Stimulated activated CD4-positive, alpha-beta T cell treated with anti-CD3 and anti-CD28 coated beads, Interleukin-1b, Interleukin-23, amount 100 ng/mL, for 4 hours (primary cell): Measurements from ENCODE around the gene PIAS1.
"Not testable (repeated sequence)": the region's sequence is repeated elsewhere in the genome, so short reads cannot be mapped to it uniquely, and the experiment has no call there.

ENCODE experiments used
- DNase-seq, 2 donors: peaks; one replicate each; pipeline ENCODE4 v3.0.0-alpha.2; 2020; ENCODE audit warnings: low read depth in 2 of 2

The PIAS1 gene

DNA sequence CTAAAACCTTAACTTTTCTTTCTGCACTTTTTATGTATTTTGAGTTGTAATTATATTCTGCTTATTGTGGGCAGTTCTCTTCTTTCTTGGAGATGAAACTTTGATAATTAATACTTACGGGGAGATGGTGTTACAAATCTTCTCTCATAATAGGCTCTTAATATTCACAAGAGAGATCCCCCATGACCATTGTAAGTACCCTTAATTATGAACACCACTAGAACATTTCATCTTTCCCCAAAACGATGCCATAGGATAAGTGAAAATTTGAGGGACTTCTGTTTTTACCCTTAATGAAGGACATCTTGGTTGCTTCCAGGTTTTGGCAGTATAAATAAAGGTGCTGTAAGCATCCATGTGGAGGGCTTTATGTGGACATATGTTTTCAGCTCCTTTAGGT lies 60.7 kb downstream of the PIAS1 start:
- DNase-seq: no peak

DNA sequence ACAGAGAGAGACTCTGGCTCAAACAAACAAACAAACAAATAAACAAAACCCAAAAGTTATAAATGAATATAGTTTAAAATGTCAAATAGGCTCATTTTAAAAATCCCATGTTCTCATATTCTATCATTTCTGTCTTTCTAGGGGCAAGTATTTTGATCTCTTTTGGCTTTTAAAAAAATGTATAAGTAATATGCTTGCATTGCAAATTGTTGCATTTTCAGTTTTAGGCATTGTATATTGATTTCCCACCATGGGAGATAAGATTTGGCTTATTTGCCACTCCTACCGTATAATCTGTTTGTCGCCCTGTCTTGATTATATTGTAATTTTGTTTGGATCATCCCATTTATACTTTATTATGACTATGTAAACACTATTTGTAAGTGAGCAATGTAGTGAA lies 70.6 kb downstream of the PIAS1 start:
- DNase-seq: no peak

DNA sequence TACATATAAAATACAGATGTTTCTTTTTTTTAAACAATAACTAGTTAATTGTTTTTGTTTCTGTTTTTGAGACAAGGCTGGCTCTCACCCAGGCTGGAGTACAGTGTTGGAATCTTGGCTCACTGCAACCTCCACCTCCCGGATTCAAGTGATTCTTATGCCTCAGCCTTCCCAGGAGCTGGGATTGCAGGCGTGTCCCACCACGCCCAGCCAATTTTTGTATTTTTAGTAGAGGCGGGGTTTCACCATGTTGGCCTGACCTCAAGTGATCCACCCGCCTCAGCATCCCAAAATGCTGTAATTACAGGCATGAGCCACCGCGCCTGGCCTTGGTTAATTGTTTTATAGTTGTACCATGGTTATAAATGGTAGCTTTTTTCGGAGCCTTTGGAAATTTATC lies 72.3 kb downstream of the PIAS1 start:
- DNase-seq: no peak

DNA sequence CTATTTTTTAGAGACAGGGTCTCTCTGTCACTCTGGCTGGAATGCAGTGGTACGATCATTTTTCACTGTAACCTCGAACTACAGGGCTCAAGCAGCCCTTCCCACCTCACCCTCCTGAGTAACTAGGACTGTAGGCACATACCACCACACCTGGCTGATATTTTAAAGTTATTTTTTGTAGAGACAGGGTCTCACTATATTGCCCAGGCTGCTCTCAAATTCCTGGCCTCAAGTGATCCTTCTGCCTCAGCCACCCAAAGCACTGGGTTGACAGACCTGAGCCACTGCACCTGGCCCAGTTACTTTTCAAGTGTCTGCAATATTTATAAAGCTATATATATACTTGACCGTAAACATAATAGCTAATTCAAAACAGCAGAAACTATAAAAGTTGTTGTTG lies 75.0 kb downstream of the PIAS1 start:
- DNase-seq: no peak

DNA sequence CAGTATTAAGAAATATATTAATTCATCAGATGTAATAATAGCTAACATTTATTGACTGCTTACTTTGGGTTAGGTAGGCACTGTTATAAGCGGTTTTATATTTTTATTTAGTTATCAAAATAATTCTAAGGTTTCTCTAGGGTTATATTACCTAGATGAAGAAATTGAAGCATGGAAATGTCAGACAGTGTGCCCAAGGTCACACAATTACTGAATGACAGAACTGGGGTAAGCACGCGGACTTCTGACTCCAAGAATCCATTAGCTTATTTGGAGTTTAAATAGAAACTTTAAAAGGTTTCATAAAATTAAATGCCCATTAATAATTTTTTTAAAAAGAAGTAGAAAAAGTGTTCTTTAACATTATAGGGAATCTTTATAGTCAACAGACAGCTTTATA lies 76.7 kb downstream of the PIAS1 start:
- no peak for DNase-seq

DNA sequence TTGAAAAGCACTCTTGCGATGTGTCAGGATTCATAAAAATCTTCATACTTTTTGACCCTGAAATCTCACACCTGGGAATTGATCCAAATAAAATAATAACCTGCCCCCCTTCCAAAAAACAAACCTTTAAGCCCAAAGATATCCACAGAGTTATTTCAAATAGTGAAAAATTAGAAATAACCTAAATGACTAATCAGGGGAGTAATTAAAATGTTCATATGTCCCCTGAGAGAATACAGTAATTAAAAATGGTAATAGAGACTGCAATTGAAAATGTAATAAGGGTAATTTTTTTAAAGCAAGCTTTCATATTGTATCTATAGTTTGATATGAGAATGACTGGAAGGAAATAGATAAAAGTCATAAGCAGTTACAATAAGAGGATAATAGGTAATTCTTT lies 83.0 kb downstream of the PIAS1 start:
- no peak for DNase-seq

DNA sequence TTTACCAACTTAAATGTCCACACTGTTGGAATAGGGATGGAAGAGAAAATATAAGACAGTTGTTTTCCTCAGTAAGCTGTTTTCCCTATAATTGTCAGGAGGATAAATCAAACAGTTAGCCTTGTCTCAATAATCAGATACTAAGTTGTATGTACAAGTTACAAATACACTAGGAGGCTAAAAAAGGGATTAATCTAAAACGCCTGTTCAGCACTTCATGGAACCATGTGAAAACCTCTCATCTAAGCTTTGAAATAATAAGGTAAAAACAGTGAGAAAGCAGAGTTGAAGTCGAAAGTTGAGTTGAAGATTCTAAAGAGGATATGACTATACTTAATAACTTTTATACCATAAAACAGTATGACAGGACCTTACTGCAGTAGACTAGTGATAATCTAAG lies 89.0 kb downstream of the PIAS1 start:
- DNase-seq: no peak

DNA sequence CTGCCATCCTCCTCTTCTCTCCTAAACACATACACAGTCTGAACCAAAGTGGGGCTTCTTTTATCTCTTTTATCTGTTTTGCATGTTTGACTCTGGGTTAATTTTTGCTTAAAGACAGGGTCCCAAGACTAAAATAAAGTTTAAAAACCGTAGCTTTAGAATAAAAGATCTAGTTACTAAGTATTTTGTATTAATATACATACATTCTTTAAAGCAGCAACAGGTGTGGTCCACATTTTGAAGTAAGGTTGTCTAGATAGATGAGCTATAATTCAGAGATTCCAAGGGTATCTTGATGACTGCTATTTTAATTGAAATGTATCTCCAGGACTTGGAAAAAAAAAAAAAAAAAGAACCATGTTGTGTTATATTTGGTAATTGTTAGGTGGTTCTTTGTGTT lies 89.7 kb downstream of the PIAS1 start:
- DNase-seq: no peak

DNA sequence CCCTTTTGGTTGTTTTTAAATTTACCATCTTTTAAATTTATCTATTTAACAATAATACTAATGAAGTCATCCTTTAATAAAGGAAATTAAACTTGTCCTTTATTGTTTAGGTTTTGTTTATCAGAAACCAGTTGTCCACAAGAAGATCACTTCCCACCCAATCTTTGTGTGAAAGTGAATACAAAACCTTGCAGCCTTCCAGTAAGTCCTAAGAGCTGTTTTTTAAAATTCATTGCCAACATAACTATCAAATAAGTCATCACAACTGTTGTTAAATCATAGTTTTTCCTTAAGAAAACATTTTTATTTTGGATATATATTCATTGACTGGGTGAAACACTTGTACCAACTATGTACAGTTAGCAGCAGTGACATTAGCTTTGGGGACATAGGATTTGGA lies 91.6 kb downstream of the PIAS1 start:
- no peak for DNase-seq

DNA sequence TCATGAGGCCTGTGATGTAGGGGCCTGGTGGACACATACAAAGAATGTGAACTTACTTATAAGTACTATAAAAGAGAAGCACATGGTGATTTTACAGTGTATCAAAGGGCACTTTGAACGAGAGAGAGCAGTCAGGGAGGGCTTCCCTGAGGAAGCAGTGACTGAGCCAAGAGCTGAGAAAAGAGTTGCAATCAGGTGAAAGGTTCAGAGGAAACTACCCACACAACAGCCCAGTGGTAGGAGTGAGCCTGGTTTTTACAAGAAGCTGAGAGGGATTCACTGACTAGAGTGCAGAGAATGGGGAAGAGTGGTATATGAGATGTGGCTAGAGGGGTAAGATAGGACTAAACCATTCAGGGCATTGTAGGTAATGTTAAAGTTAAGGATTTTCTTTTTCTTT lies 93.9 kb downstream of the PIAS1 start:
- DNase-seq: no peak

DNA sequence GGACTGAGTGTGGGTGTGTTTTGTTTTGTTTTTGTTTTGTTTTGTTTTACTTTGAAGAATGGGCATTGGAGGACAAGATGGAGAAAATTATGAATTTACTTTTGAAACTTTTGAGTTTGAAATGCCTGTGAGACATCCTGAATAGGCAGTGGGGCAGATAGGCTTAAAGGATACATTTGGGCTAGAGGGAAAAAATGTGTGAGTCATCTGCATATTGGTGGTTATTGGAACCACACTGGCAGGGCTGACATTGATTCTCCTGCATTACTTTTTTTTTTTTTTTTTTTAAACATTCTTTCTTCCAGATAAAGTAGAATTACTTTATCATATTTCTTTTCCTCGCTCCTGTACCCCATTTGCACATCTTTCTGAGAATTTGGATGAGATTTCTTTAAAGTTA lies 94.9 kb downstream of the PIAS1 start:
- no peak for DNase-seq

DNA sequence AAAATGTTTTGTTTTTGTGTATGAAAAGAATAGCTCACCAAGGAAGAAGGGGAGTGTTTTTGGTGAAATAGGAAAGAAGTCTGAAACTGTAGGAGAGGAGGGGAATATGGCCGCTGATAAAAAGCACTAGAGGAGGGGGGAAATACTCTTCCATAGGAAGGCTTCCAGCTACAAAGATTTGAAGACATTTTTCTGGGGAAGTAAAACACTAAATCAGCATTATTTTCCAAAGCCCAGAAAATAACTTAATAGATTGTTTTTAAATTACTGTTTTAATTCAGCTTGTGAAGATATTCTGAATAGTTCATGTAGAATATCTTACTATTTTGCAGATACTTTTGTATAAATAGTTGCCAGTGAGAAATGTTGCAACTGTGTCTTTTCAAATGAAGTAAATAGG lies 96.1 kb downstream of the PIAS1 start:
- no peak for DNase-seq

DNA sequence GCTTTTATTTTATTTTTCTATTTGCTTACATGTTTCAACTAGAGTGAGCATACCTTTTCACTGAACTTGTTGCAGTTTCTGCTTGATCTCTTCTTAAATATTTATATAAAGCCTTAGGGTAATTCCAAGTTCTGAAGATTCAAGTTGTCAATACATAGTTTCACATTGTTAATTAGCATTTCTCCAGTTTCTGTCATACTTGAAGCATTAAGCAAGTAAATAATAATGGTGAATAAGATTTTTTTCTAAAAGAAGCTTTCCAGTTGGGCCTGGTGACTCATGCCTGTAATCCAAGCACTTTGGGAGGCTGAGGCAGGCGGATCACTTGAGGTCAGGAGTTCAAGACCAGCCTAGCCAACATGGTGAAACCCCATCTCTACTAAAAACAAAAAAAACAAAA lies 97.2 kb downstream of the PIAS1 start:
- no peak for DNase-seq

DNA sequence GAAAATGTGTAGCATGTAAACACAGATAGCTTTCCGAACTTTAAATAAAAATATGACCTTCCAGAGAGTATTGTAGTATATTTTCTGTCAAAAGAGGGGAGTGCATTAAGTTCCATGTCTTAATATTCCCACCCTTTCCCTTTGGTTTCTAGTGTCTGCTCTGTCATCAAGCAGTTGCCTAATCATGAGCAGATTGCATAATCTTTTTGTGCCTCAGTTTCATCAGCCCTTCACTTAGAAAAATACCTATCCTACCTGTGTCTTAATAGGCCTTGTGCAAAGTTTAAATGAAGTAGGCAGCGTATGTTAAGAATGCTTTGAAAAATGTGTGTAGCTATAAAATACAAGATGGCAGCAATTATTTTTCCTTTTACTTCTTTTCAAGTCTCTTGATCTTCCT lies 98.2 kb downstream of the PIAS1 start:
- no peak for DNase-seq

DNA sequence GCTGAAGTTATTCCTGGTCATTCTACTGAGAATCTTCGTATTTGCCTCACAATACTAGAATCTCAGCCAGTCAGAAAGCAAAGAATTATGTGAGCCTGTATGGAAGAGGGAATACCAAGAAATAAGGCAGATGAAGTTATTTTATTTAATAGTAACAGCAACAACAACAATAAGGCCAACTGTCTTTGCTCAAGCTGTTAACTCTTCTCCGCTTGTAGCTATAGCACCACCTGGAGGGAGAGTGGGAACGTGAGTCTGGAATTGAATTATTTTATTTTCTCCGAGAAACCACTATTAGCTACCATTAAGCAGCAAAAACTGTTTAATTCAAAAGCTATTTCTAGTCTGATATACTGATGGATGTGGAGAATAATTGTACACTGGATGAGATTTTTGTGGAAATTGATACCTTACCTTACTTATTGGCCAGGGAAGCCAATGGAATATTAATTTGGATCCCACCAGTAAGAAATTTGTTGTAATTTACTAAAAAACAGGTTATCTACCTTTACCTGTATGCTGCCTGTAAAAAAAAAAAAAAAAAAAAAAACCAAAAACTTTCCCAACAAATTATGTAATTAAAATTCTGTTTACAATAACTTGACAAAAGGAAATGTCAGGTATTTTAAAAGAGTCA lies 100.9 kb downstream of the PIAS1 start:
- DNase-seq: peak in 1 of 2 donors; percentile 5

DNA sequence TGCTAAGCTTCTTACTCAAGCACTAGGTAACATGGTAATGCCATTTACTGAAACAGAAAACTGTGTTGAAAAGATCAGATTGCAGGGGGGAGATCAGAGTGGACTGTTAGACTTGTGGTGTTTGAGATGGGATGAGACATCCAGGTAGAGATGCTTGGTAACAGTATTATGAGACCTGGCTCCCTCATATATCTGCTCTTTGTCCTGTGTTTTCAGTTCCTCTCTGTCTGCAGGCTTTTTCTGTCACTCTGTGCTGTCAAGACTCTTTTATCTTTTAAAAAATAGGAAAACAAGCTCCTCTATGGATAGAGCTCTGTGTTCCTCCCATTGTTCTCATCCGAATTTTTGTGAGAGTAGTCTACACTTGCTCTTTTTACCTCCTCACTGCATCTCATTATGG lies 103.0 kb downstream of the PIAS1 start:
- DNase-seq: no peak

DNA sequence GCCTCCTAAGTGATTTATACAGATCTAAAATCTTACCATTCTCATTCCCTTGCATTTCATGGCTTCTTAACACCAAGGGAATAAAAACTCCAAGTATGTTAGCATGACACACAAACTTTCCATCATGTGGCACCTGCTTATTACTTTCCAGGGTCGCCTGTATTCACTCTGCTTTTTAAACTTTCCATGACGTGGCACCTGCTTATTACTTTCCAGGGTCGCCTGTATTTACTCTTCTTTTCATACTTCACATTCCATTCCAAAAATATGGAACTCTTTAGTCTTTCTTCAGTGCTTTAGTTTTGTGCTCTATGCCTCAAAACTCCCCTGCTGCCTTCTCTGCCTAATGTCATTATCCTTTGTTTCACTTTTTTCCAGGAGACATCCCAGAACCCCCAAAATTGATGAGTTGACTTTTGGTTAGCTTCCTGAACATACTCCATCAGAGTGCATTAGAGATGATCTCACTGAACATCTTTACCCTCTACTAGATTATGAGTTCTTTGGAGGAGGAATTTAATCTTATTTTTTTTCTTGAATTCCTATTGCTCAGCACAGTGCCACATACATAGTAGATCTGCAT lies 104.0 kb downstream of the PIAS1 start:
- no peak for DNase-seq

DNA sequence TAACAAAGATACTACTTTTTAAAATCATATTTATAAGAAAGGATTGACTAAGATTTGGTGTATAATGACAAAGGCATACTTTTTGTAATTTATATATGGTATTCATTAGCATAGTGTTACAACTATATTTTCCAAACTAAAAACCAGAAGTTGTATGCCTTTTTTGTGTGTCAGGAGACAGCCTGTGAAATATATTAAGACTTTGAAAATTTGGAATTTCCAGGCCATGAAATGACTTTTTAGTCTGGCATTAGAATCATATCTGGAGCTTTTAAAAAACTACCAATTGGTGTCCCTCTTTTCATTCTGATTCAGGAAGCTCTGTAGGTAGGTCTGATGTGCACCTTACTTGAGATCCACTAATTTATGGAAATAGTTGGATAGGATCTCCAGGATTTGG lies 109.1 kb downstream of the PIAS1 start:
- DNase-seq: no peak

DNA sequence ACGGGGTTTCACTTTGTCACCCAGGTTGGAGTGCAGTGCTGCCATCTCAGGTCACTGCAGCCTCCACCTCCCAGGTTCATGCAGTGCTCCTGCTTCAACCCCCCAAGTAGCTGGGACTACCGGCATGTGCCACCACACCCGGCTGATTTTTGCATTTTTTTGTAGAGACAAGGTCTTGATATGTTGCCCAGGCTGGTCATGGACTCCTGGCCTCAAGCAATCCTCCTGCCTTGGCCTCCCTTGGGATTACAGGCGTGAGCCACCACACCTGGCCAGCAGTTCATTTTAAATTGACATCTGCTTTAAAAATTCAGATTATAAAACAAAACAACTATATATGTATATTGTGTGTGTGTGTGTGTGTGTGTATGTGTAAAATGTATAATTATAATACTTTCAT lies 112.7 kb downstream of the PIAS1 start:
- no peak for DNase-seq

DNA sequence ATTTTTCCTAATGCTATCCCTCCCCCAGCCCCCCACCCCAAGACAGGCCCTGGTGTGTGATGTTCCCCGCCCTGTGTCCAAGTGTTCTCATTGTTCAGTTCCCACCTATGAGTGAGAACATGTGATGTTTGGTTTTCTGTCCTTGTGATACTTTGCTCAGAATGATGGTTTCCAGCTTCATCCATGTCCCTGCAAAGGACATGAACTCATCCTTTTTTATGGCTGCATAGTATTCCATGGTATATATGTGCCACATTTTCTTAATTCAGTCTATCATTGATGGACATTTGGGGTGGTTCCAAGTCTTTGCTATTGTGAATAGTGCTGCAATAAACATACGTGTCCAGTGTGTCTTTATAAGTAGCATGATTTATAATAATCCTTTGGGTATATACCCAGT lies 117.9 kb downstream of the PIAS1 start:
- not testable (repeated sequence) for DNase-seq

DNA sequence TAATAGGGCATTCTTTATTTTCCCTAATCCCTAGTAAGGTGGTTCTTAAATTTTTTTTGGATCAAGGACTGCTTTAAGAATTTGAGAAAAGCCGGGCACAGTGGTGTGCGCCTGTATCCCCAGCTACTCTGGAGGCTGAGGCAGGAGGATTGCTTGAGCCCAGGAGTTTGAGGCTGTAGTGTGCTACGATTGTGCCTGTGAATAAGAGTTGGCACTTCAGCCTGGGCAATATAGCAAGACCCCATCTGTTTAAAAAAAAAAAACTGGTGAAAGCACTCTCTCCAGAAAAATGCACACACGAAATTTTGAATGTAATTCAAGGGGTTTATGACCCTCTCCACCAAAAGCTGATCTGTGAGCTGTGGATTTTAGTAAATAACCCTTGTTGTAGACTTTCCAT lies 119.0 kb downstream of the PIAS1 start:
- no peak for DNase-seq

DNA sequence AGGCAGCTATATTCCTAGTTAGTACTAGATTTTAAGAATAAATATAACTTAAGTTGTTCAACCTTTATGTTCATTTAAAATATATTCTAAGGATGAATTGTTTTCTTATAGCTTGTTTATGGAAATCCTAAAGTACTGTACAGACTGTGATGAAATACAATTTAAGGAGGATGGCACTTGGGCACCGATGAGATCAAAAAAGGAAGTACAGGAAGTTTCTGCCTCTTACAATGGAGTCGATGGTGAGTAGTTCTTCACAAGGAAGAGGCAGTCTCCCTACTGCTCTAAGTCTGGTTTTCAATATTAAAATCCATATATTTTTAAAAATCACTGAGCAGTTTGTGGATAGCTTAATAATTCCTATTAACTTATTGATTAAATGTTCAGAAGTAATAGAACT lies 121.4 kb downstream of the PIAS1 start:
- no peak for DNase-seq

DNA sequence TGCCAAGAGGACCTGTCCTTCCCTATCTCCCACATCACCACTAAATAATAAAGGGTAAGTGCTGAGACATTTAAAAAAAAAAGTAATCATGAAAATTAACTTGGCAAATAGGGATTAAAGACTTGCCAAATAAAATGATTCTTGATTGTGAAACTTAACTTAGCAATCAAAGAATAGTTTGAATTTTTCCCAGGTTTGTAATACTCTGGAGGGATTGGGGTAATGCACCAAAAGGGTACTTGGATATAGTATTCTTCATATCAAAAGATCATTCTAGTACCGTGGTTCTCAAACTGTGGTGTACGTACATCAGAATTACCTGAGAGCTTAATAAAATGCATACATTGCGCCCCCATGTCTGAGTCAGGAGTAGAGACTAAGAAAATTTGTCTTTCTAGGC lies 122.5 kb downstream of the PIAS1 start:
- DNase-seq: no peak

DNA sequence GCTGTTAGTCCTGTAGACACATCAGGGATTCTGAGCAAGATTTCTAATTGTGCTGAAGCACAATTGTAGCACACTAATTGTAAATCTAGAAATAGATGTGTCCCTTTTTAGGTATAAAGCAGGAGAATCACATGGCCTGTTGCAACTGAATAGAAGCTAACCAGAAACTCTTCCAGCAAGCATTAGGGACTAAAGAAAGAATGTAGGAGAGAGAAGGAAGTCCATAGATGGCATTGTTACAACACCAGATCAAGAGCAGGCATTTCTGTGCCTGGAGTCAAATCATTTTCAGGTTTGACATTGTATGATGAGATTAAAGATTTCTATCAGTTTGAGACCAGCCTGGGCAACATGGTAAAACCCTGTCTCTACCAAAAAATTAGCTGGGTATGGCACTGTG lies 123.6 kb downstream of the PIAS1 start:
- DNase-seq: no peak
